SK-N-SH treated with all-trans-retinoic acid at 6 μM for 48 hours (cell line): ENCODE data around the gene CD302.

Experiments used
- ARNTL ChIP-seq: fragments of 450-650 bp; formaldehyde crosslinking; IDR thresholded peaks from 2 replicates; pipeline ENCODE4 v1.5.0; 2020; ENCODE audit warnings: low read depth, mild to moderate bottlenecking, moderate library complexity, borderline replicate concordance
- BACH2 ChIP-seq: fragments of 250-450 bp; sonication (Bioruptor Pico); IDR thresholded peaks from 2 replicates; pipeline ENCODE4 v1.9.0; 2021; ENCODE audit warnings: mild to moderate bottlenecking, borderline replicate concordance
- CSDC2 ChIP-seq: fragments of 250-450 bp; sonication (Bioruptor Pico); IDR thresholded peaks from 2 replicates; pipeline ENCODE4 v1.5.0; 2020; ENCODE audit warnings: mild to moderate bottlenecking, moderate library complexity
- RARB ChIP-seq: fragments of 250-450 bp; sonication (Bioruptor Pico); IDR thresholded peaks from 2 replicates; pipeline ENCODE4 v1.8.0; 2021; ENCODE audit warnings: mild to moderate bottlenecking, moderate library complexity
- SNAI2 ChIP-seq: fragments of 250-450 bp; sonication (Bioruptor Pico); IDR thresholded peaks from 2 replicates; pipeline ENCODE4 v1.5.0; 2020; ENCODE audit warnings: mild to moderate bottlenecking, moderate library complexity
- TCF4 ChIP-seq: fragments of 250-450 bp; sonication (Bioruptor Pico); IDR thresholded peaks from 2 replicates; pipeline ENCODE4 v1.8.0; 2021; ENCODE audit warnings: mild to moderate bottlenecking, moderate library complexity, borderline replicate concordance
- TOX ChIP-seq: fragments of 250-450 bp; sonication (Bioruptor Pico); IDR thresholded peaks from 2 replicates; pipeline ENCODE4 v1.8.0; 2021; ENCODE audit warnings: mild to moderate bottlenecking, moderate library complexity, borderline replicate concordance
- ZFP30 ChIP-seq: fragments of 450-650 bp; formaldehyde crosslinking; IDR thresholded peaks from 2 replicates; pipeline ENCODE4 v1.5.0; 2022; ENCODE audit warnings: mild to moderate bottlenecking, moderate library complexity
- ZNF565 ChIP-seq: fragments of 450-650 bp; formaldehyde crosslinking; conservative IDR thresholded peaks from 2 replicates; pipeline ENCODE4 v1.5.0; 2020; ENCODE audit warnings: low read depth, mild to moderate bottlenecking, moderate library complexity
- ZNF70 ChIP-seq: fragments of 450-650 bp; formaldehyde crosslinking; IDR thresholded peaks from 2 replicates; pipeline ENCODE4 v1.5.0; 2020; ENCODE audit warnings: mild to moderate bottlenecking, moderate library complexity
- TF ChIP-seq, protein P1 (sequence below): fragments of 250-450 bp; sonication (Bioruptor Pico); IDR thresholded peaks from 2 replicates; pipeline ENCODE4 v1.8.0; 2020; ENCODE audit warnings: mild to moderate bottlenecking, moderate library complexity, borderline replicate concordance

DNA sequence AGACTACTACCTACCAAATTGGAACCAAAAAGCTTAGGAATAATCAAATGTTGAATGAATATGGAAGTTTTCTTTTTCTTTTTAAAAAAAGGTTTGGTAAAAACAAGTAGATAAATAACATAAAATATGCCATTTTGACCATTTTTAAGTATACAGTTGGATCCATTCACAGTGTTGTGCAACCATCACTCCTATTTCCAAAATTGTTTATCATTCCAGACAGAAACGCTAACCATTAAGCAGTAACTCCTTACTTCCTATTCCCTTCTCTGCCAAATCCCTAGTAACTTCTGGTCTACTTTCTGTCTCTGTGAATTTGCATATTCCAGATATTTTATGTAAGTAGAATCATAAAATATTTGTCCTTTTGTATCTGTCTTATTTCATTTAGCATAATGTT lies 39.8 kb downstream of the CD302 start:
- TF ChIP-seq ZNF565 = no peak
- TF ChIP-seq, protein P1, sequence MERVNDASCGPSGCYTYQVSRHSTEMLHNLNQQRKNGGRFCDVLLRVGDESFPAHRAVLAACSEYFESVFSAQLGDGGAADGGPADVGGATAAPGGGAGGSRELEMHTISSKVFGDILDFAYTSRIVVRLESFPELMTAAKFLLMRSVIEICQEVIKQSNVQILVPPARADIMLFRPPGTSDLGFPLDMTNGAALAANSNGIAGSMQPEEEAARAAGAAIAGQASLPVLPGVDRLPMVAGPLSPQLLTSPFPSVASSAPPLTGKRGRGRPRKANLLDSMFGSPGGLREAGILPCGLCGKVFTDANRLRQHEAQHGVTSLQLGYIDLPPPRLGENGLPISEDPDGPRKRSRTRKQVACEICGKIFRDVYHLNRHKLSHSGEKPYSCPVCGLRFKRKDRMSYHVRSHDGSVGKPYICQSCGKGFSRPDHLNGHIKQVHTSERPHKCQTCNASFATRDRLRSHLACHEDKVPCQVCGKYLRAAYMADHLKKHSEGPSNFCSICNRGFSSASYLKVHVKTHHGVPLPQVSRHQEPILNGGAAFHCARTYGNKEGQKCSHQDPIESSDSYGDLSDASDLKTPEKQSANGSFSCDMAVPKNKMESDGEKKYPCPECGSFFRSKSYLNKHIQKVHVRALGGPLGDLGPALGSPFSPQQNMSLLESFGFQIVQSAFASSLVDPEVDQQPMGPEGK (CRISPR knock-in tag) = no peak
- TF ChIP-seq TCF4 (CRISPR knock-in tag) = no peak
- TF ChIP-seq RARB = no peak
- TF ChIP-seq CSDC2 (CRISPR knock-in tag) = no peak
- TF ChIP-seq ARNTL = no peak
- no peak for TF ChIP-seq ZNF70
- TF ChIP-seq ZFP30 (CRISPR knock-in tag) = no peak
- TF ChIP-seq BACH2 (CRISPR knock-in tag) = no peak
- TF ChIP-seq TOX (CRISPR knock-in tag) = no peak
- no peak for TF ChIP-seq SNAI2
